T-helper 22 cell (primary cell): ENCODE measurements around the gene DERL3.
"Not testable (repeated sequence)": the region's sequence is repeated elsewhere in the genome, so short reads cannot be mapped to it uniquely, and the experiment has no call there.

Source experiments
- DNase-seq: peaks from one replicate; pipeline ENCODE4 v3.0.0-alpha.2; 2020; ENCODE audit warnings: low read depth

The DERL3 gene

DNA sequence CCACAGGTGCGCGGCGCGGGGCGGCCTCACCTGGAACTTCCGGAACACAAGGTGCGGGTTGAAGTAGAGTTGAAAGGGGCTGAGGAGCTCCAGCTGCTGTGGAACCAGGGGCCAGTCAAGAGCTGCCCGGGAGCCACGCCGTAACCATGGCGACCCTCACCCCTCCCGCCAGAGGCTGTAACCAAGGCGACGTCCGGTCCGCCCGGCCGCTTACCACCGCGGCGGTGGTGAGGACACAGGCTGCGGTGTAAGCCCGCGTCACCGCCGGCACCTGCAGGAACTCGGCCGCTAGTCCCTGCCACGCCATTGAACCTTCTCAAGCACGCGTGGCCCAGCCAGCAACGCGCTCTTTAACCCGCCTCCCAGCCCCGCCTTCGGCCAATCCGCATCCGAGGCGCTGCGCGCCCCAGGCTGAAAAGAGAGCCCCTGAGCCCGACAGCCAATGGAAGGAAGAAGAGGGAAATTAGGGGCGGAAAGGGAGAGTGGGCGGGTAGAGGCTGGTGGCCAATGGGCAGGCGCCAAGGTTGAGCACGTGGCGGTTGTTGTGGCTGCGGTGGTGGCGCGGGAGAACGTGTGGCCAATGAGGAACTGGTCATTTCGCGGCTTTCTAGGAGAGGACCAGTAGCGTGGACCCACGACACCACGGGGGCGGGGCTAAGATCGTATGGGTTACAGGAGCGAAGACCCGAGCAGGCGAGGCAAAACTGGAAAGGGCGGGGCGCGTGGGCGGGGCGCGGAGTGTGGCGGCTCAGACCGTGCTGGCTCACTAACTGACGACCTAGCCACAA, at the start of gene DERL3:
Gene DERL3 (minus strand): TSS at position 326 of the 788 bp plus-strand sequence. CDS start 19 bp downstream, at position 307.
- peak; percentile 92 for DNase-seq

- DNase-seq, result no peak
Observed at GRCh38 chr22:23884140-23884539, 45.3 kb upstream of the DERL3 start.

- no peak for DNase-seq
Observed at GRCh38 chr22:23883658-23884057, 44.9 kb upstream of the DERL3 start.

- DNase-seq, result no peak
Observed at GRCh38 chr22:23882370-23882769, 43.6 kb upstream of the DERL3 start.

GRCh38 chr22:23878219-23878618, 39.4 kb upstream of the DERL3 start:
- DNase-seq, result no peak

GRCh38 chr22:23877566-23877965, 38.8 kb upstream of the DERL3 start:
- DNase-seq, result no peak

- no peak for DNase-seq
Observed at GRCh38 chr22:23875801-23876200, 37.0 kb upstream of the DERL3 start.

DNA sequence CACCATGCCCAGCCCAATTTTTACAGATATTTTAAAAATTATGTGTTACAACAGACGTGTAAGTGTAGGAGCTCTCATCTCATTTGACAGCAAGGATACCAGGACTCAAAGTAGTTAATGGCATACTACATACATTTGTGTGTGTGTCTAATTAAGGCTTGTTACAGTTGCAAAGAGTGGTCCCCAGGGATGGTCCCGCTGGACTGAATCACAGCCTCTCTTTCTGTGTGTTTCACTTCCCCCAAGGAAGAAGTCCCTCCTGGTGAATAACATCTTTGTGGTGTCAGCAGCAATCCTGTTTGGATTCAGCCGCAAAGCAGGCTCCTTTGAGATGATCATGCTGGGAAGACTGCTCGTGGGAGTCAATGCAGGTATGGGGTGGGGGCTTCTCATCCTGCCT, 36.1 kb upstream of the DERL3 start:
- DNase-seq, result no peak

DNA sequence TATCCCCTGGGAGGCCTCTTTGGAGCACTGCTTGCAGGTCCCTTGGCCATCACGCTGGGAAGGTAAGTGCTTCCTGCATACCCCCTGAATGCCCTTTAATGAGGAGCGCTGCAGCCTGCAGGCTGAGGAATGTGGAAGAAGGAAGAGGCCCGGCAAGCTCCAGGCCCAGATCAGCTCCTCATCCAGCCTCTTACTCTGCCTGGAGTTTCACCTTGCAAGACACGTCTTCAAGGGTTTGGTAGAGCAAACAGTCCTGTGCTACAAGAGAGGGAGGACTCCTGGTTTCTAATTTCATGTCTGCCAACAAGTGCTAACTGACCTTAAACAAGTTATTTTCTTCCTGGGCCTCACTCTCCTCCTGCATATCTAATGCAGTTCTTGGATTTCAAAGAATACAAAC, 29.8 kb upstream of the DERL3 start:
- no peak for DNase-seq

- DNase-seq, result not testable (repeated sequence)
Observed at GRCh38 chr22:23864499-23865154, 25.8 kb upstream of the DERL3 start.

- no peak for DNase-seq
Observed at GRCh38 chr22:23862103-23862502, 23.3 kb upstream of the DERL3 start.

- DNase-seq, result not testable (repeated sequence)
Observed at GRCh38 chr22:23860187-23860586, 21.4 kb upstream of the DERL3 start.

DNA sequence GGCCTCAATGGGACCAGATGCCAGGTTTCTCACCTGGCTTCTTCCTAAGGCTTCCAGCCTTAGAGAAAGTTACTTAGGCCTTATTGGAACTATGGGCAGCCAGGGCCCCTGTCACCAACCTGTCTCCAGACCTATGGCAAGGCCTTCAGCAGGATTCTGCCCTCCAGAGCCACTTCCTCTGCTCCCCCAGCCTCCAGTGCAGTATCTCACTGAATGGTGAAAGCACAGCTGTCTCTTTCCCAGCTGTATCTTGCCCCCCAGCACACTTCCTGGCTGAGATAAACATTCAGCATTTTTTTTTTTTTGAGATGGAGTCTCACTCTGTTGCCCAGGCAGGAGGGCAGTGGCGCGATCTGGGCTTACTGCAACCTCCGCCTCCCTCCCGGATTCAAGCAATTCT, 20.4 kb upstream of the DERL3 start:
- no peak for DNase-seq

DNA sequence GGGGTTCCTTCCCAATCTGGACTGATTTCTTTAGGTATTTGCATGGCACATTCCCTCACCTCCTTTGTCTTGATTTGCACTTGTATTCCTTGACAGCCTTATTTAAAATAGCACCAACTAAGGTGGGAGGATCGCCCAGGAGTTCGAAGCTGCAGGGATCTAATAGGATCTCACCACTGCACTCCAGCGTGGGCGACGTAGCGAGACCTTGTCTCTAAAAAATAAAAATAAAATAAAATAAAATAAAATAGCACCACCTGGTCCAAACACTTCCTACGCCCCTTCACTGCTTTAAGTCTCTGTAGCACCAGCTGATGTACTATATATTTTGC, 19.6 kb upstream of the DERL3 start:
- DNase-seq, result no peak

DNA sequence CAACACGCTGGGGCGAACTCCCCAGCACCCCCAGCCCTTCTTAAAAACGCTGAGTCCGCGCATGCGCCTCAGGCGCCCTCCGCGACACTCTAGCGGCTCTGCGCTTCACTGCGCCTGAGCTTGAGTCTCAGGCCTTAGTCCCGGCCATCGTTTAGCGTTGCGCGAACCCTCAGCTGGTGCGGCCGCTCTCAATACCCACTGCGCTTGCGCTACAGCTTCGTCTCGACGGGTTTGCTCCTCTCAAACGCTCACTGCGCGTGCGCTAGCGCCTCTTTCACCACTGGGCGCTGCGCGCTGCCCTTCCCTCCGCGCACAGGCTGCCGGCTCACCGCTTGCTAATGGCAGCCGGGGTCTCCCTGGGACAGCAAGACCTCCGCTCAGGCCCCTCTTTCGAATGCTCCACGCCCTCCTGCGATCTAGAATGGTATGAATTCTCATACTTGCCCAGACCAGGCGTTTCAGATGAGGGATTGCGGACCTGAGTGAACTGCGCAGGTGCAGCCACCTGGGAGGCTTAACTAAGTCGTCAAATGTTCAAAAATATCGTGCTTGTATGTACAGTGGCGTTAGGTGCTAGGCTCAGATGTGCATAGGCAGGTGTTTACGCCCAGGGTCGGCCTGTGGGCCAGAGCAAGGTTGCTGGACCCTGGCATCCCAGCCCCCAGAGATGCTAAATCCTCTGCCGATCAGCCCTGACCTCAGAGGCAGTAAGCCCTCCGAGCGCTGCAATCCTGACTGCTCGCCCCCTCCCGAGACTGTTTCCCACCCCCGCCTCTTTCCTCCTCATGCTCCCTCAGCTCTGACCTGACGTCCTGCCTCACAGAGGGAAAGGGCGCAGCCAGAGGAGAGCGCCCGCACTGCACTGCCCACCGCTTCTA, 19.0 kb upstream of the DERL3 start, which contains the start of gene SLC2A11:
Gene SLC2A11 (plus strand): TSS at position 270 of the 878 bp plus-strand sequence. CDS start 125 bp downstream, at position 395.
- peak; percentile 89 for DNase-seq

GRCh38 chr22:23856721-23857605, 18.2 kb upstream of the DERL3 start:
- DNase-seq, result no peak

- DNase-seq, result no peak
Observed at GRCh38 chr22:23850136-23850611, 11.4 kb upstream of the DERL3 start.

GRCh38 chr22:23849009-23850006, 10.5 kb upstream of the DERL3 start:
- DNase-seq, result peak; percentile 54

DNA sequence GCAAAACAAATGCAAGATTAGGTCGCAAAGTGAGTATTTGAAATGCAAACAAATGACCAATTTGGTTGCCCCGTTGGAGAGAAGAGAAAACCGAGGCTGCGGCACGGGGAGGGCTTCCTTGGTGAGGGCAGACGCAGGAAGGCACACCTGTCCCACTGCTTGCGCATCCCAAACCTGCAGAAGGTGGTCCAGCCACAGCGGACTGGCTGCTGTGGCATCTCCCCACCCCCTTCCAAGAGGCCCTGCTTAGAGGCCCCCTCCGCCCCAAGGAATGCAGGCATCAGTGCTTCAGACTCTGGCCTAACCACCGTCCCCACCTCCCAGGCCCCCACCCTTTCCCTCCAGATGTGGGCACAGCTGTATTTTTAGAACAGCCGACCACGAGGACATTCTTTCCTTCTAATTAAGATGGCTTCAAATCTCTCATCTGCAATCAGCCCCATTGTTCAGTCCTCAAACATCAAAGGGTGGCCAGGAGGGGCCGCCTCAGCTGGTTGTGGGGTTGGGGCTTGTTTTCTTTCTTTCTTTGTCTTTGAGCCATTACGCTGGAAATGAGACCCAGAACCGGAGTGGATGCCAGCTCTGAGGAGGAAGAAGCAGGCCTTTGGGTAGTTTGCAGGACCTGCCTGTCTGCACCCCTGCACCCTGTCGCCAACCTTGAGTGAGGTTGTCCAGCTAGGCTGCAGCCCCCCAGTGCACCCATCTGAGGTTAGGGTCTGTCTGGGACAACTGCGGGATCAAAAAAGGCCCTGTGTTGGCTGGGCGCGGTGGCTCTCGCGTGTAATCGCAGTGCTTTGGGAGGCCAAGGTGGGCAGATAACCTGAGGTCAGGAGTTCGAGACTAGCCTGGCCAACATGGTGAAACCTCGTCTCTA, 9.4 kb upstream of the DERL3 start:
- DNase-seq, result no peak
